NCI-H128 (cell line): Measurements from ENCODE around the gene SV2C.

Experiments used
- DNase-seq: peaks from one replicate; lab custom pipeline; 2025; ENCODE audit not compliant: unreplicated experiment; lab: John Stamatoyannopoulos, UW

SV2C gene

DNA sequence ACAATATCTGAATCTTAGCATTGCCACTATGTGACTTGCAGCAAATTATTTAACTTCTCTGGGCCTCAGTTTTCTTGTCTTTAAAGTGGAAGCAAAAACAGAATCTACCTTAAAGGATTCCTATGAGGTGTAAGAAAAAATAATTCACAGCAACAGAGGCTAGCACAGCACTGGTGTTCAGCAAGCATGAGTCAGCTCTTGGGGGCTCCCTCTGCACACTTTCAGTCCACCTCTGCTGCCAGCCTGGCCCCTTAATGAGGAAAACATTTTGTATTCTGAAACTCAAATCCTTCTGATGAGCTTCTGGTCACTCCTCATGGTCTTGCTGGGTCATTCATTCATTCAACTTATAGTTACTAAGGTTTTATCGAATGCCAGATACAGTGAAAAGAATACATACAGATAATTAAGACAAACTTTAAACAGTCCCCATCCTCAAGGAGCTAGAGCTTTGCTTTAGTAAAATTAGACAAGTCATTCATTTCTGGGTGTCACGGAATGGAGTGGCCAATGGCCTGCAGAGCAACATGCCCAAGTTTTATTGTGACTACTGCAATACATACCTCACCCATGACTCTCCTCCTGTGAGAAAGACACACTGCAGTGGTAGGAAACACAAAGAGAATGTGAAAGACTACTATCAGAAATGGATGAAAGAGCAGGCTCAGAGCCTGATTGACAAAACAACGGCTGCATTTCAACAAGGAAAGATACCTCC is 293.1 kb downstream of the SV2C start:
- no peak for DNase-seq

- DNase-seq: no peak
These were observed 293.7 kb downstream of the SV2C start for GRCh38 chr5:76376866-76377230.

- no peak for DNase-seq
These were observed 295.2 kb downstream of the SV2C start for GRCh38 chr5:76378355-76378754.

GRCh38 chr5:76379316-76379715 is 296.1 kb downstream of the SV2C start:
- DNase-seq: no peak

- no peak for DNase-seq
These were observed 296.7 kb downstream of the SV2C start for GRCh38 chr5:76379855-76380254.

GRCh38 chr5:76380346-76381066 is 297.3 kb downstream of the SV2C start:
- DNase-seq: no peak

GRCh38 chr5:76383126-76383832 is 300.1 kb downstream of the SV2C start:
- no peak for DNase-seq

- DNase-seq: no peak
These were observed 301.0 kb downstream of the SV2C start for GRCh38 chr5:76384189-76384588.

- no peak for DNase-seq
These were observed 301.5 kb downstream of the SV2C start for GRCh38 chr5:76384705-76385104.

DNA sequence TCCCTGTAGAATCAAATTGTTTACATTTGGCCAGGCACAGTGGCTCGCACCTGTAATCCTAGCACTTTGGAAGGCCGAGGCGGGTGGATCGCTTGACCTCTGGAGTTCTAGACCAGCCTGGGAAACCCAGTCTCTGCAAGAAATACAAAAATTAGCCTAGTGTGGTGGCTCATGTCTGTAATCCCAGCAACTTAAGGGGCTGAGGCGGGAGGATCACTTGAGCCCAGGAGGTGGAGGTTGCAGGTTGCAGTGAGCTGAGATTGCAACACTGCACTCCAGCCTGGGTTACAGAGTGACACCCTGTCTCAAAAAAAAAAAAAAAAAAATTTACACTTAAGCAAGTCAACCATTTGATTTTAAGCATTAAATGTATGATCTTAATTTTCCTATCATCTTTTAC is 302.4 kb downstream of the SV2C start:
- no peak for DNase-seq

DNA sequence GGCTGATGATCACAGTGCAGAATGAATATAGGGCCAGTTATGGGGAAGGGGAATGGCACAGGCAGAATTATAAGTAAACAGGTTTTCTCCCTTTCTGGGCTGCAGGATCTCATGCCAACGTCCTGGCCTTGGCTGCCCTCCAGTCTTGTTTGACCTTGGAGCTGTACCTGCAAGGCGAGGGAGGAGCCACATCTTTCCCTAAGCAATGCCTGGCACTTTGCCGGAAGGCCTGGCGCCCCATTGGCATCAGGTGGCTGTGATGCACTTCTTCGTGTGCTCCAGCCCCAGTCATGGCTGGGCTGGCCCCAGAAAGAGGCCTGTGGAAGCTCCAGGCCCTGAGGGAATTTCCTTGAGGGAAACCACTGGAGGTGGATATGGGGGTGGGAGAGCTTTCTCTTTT is 303.2 kb downstream of the SV2C start:
- no peak for DNase-seq

DNA sequence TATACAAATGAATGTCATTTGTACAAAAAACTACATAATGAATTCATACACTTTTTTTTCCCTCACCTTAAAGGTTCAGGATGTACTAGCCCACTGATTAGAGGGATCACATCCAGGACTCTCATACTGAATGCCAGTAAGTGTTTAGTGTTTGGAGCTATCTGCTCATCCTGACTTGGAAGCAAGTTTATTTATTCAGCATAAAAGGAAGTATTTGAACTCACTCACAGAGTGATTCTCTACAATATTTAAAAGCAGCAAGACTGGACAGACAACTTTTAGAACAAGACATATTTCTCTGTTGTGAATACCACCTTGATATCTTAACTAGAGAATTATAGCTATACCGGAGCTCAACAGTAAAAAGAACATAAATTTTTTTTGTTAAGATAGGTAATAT is 305.1 kb downstream of the SV2C start:
- DNase-seq: no peak

DNA sequence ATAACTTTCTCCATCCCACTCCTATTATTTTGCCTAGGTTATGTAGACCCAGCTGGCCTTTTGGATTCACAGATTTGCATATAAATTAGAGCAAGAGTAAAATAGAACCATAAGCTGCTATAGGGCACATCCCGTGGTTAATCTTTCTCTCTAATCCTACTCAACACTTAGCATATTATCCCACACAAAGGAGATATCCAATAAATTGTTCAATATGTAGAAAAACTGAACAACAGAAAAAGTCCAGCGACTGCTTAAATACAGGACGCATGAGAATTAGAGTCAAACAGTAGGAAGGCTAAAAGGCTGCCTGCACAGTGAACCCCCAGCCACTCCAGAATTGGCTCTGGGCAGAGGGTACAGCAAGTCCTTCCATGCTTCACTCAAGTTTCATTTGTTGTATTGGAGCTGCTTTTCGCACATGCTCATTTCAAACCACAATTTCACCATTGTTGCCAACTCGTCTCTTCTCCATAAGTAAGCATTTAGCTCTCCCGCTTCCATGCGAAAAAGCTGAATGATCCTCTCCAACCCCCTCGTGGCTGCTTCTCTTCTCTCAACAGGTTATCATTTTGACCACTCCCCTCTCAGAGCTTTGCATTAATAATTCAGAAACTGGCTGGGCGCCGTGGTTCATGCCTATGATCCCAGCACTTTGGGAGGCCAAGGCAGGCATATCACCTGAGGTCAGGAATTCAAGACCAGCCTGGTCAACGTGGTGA is 305.8 kb downstream of the SV2C start:
- no peak for DNase-seq

DNA sequence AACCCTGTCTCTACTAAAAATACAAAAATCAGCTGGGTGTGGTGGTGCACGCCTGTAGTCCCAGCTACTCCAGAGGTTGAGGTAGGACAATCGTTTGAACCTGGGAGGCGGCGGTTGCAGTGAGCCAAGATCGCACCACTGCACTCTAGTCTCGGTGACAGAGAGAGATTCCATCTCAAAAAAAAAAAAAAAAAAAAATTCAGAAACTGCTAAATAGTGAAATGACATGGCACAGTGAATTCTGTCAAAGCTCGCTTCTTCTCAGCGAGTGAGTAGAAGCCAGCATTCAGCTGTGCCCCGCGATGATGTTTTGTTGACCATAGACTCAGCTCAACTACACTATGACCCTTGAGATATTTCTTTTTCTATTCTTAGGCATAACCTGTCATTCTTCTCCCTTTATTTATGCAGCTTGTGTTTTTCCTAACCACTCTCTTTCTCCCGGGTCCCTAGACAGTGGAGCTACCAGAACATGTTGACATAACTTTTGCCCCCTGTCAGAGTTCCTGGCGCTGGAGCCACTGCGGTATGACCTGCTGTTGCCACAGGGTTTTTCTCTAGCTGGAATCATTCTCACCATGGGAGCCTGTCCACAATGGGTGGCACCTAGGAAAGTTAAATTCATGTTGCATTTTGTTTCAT is 306.5 kb downstream of the SV2C start:
- no peak for DNase-seq

GRCh38 chr5:76391014-76391413 is 307.8 kb downstream of the SV2C start:
- DNase-seq: no peak

GRCh38 chr5:76393035-76393680 is 310.0 kb downstream of the SV2C start:
- no peak for DNase-seq

GRCh38 chr5:76397200-76397599 is 314.0 kb downstream of the SV2C start:
- DNase-seq: no peak

- no peak for DNase-seq
These were observed 316.1 kb downstream of the SV2C start for GRCh38 chr5:76399268-76399667.

GRCh38 chr5:76400466-76400865 is 317.3 kb downstream of the SV2C start:
- no peak for DNase-seq

DNA sequence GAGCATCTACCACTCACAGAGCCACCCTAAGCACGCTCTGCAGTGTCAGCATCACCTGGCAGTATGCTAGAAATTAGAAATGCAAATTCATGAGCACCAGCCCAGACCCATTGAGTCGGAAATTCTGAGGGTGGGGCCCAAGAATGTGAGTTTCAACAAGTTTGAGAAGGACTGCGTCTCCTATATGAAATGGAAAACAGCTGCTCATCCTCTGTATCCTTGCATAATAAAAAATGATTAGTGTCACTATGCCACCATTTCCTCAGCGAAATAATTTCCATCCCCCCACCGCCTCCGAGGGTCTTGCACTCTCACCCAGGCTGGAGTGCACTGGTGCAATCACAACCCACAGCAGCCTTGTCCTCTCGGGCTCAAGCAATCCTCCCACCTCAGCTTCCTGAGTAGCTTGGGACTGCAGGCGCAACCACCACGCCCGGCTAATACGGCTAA is 318.6 kb downstream of the SV2C start:
- DNase-seq: no peak
